Activated T-cell treated with anti-CD3 and anti-CD28 coated beads for 48 hours (primary cell): ENCODE results near the gene AP1M1.
A peak's percentile ranks its signal among the peaks of the same experiment; 100 is the strongest.

Source experiments
- DNase-seq: peaks from one replicate; pipeline ENCODE4 v3.0.0-alpha.2; 2020; ENCODE audit warnings: low read depth

The AP1M1 gene

GRCh38 chr19:16208064-16208759 is 10.5 kb downstream of the AP1M1 start:
- DNase-seq = peak; percentile 36

- DNase-seq = no peak
These were observed 11.3 kb downstream of the AP1M1 start for GRCh38 chr19:16208847-16209665.

- no peak for DNase-seq
These were observed 12.5 kb downstream of the AP1M1 start for GRCh38 chr19:16210168-16210567.

GRCh38 chr19:16213076-16213475 is 15.4 kb downstream of the AP1M1 start:
- DNase-seq = no peak

GRCh38 chr19:16216744-16217670 is 19.3 kb downstream of the AP1M1 start:
- no peak for DNase-seq

- no peak for DNase-seq
These were observed 20.2 kb downstream of the AP1M1 start for GRCh38 chr19:16217716-16218451.

GRCh38 chr19:16218851-16219250 is 21.1 kb downstream of the AP1M1 start:
- no peak for DNase-seq

- no peak for DNase-seq
These were observed 25.1 kb downstream of the AP1M1 start for GRCh38 chr19:16222806-16223205.

GRCh38 chr19:16223746-16224145 is 26.0 kb downstream of the AP1M1 start:
- DNase-seq = no peak

GRCh38 chr19:16224293-16225045 is 26.8 kb downstream of the AP1M1 start:
- DNase-seq = no peak

GRCh38 chr19:16225279-16226183 is 27.8 kb downstream of the AP1M1 start:
- no peak for DNase-seq

- no peak for DNase-seq
These were observed 28.5 kb downstream of the AP1M1 start for GRCh38 chr19:16226184-16226591.

GRCh38 chr19:16226878-16227836 is 29.4 kb downstream of the AP1M1 start:
- no peak for DNase-seq

GRCh38 chr19:16227837-16228636 is 30.3 kb downstream of the AP1M1 start:
- no peak for DNase-seq

GRCh38 chr19:16228637-16229321 is 31.1 kb downstream of the AP1M1 start:
- no peak for DNase-seq

- no peak for DNase-seq
These were observed 31.6 kb downstream of the AP1M1 start for GRCh38 chr19:16229322-16229641.

- DNase-seq = no peak
These were observed 34.4 kb downstream of the AP1M1 start for GRCh38 chr19:16232127-16232526.
